Activated B cell treated with CpG ODN at 0.5 μM for 24 hours (primary cell): Measurements from ENCODE around the gene CASP4. TPM values are rescaled to one million over a fixed set of nuclear protein-coding genes. Genes with fewer than 3 reads are reported as not detected.
"Not testable (repeated sequence)": the region's sequence is repeated elsewhere in the genome, so short reads cannot be mapped to it uniquely, and the experiment has no call there.

ENCODE experiments used
- ATAC-seq: fragments of 200-7000 bp; cut with Tn5 transposase; one replicate; pipeline ENCODE4 v1.10.0; 2021; ENCODE audit warnings: low read depth, mild to moderate bottlenecking, moderate library complexity
- CTCF ChIA-PET: fragments of 350-600 bp; sonication (Branson Sonifier 250); formaldehyde crosslinking; loops from one replicate; lab custom pipeline; 2021; ENCODE audit warnings: antibody characterized with exemption; lab: Charles Lee
- POLR2A ChIA-PET: fragments of 350-600 bp; sonication (Branson Sonifier 250); formaldehyde crosslinking; loops from one replicate; lab custom pipeline; 2021; ENCODE audit warnings: antibody characterized with exemption; lab: Charles Lee
- DNase-seq: peaks from one replicate; pipeline ENCODE4 v3.0.0; 2022
- H3K27ac Mint-ChIP-seq: one replicate; pipeline ENCODE4 v1.8.0; 2020; ENCODE audit warnings: mixed read lengths
- H3K27me3 Mint-ChIP-seq: one replicate; pipeline ENCODE4 v1.8.0; 2021; ENCODE audit warnings: mixed read lengths
- H3K36me3 Mint-ChIP-seq: one replicate; pipeline ENCODE4 v1.8.0; 2021; ENCODE audit warnings: low read depth, mixed read lengths
- H3K4me1 Mint-ChIP-seq: one replicate; pipeline ENCODE4 v1.8.0; 2021; ENCODE audit warnings: mixed read lengths
- H3K4me3 Mint-ChIP-seq: one replicate; pipeline ENCODE4 v1.8.0; 2020; ENCODE audit warnings: mild to moderate bottlenecking, mixed read lengths
- H3K9me3 Mint-ChIP-seq: one replicate; pipeline ENCODE4 v1.8.0; 2020; ENCODE audit warnings: mixed read lengths
- intact Hi-C: fragments of 100-400 bp; cut with micrococcal nuclease; formaldehyde crosslinking; loops from one replicate; pipeline ENCODE4 v1.15.1; 2024
- total RNA-seq: library from RNA; stranded (reverse); gene quantifications from 2 replicates; pipeline ENCODE4 v1.2.3, GENCODE V29; 2022
- TF ChIP-seq, protein P1 (sequence below): fragments of 200-600 bp; IDR thresholded peaks from one replicate; pipeline ENCODE4 v1.8.0; 2022; ENCODE audit warnings: antibody characterized with exemption, mild to moderate bottlenecking

CASP4 gene
- total RNA-seq, 1 donor from 2014 or later = 88.7 TPM

GRCh38 chr11:104944076-104944475 lies 24.3 kb downstream of the CASP4 start:
- intact Hi-C loops = no loop called here
- H3K36me3 Mint-ChIP-seq = peaks cover 66% of the 10 kb centered on the region
- no peak overlapping the region for H3K4me3 Mint-ChIP-seq

DNA sequence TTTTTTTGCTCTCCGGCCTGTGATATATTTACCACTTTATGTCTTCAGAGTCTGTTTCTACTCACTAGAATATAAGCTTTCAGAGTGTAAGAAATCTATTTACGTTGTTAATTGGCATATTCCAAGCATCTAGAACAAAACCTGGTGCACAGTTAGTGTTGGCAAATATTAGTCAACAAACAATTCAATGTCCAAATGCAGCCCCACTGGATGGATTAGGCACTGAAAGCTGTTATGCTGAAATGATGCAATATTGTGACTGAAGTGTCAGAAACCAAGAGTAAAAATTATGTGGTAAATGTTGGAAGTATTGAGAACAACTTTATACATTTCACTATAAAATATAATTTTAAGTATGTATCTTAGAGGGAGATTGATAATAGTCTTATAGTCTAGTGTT lies 24.8 kb downstream of the CASP4 start:
- intact Hi-C loops = no loop called here
- ChIA-PET POLR2A (no interaction called here), CTCF (no interaction called here)
- Mint-ChIP-seq H3K27me3 (no peaks in the 10 kb centered on the region), H3K36me3 (peaks cover 61% of the 10 kb centered on the region), H3K4me3 (no peak overlapping the region), H3K27ac (no peak overlapping the region), H3K9me3 (no peaks in the 10 kb centered on the region), H3K4me1 (peaks cover 7% of the 10 kb centered on the region)
- ATAC-seq (no peak), DNase-seq (no peak)
- TF ChIP-seq, protein P1, sequence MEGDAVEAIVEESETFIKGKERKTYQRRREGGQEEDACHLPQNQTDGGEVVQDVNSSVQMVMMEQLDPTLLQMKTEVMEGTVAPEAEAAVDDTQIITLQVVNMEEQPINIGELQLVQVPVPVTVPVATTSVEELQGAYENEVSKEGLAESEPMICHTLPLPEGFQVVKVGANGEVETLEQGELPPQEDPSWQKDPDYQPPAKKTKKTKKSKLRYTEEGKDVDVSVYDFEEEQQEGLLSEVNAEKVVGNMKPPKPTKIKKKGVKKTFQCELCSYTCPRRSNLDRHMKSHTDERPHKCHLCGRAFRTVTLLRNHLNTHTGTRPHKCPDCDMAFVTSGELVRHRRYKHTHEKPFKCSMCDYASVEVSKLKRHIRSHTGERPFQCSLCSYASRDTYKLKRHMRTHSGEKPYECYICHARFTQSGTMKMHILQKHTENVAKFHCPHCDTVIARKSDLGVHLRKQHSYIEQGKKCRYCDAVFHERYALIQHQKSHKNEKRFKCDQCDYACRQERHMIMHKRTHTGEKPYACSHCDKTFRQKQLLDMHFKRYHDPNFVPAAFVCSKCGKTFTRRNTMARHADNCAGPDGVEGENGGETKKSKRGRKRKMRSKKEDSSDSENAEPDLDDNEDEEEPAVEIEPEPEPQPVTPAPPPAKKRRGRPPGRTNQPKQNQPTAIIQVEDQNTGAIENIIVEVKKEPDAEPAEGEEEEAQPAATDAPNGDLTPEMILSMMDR = no peak

More at GRCh38 chr11:104944076-104944475, 24.3 kb downstream of the CASP4 start:
- CTCF ChIA-PET = no interaction called here
- ATAC-seq = no peak
- H3K9me3 Mint-ChIP-seq = no peaks in the 10 kb centered on the region
- no peak overlapping the region for H3K27ac Mint-ChIP-seq
- TF ChIP-seq, protein P1 = no peak
- POLR2A ChIA-PET = no interaction called here
- DNase-seq = no peak
- H3K4me1 Mint-ChIP-seq = peaks cover 7% of the 10 kb centered on the region
- no peaks in the 10 kb centered on the region for H3K27me3 Mint-ChIP-seq

GRCh38 chr11:104934594-104934993 lies 33.8 kb downstream of the CASP4 start:
- peaks cover 29% of the 10 kb centered on the region for H3K9me3 Mint-ChIP-seq
- intact Hi-C loops = no loop called here
- no peak for DNase-seq
- H3K27me3 Mint-ChIP-seq = no peaks in the 10 kb centered on the region
- H3K27ac Mint-ChIP-seq = peak overlapping the region; percentile 72
- H3K4me3 Mint-ChIP-seq = peak overlapping the region; percentile 61
- ATAC-seq = no peak
- POLR2A ChIA-PET = interaction anchor here (0.6 kb wide), 1 partner anchor 55 kb away, joined by 3 read pairs; no protein-coding TSS in a partner anchor
- TF ChIP-seq, protein P1 = no peak
- CTCF ChIA-PET = no interaction called here
- peaks cover 66% of the 10 kb centered on the region for H3K4me1 Mint-ChIP-seq
- H3K36me3 Mint-ChIP-seq = peaks cover 24% of the 10 kb centered on the region

DNA sequence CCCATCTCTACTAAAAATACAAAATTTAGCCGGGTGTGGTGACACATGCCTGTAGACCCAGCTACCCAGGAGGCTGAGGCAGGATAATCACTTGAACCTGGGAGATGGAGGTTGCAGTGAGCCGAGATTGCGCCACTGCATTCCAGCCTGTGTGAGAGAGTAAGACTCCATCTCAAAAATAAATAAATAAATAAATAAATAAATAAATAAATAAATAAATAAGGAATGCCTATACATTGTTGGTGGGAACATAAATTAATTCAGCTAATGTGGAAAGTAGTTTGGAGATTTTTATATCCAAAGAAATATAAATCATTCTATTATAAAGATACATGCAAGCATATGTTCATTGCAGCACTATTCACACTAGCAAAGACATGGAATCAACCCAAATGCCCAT lies 34.3 kb downstream of the CASP4 start:
- Mint-ChIP-seq H3K27ac (peak overlapping the region; percentile 72), H3K4me1 (peaks cover 66% of the 10 kb centered on the region), H3K4me3 (peak overlapping the region; percentile 61), H3K9me3 (peaks cover 34% of the 10 kb centered on the region), H3K36me3 (peaks cover 28% of the 10 kb centered on the region)
- CTCF ChIA-PET, ATAC-seq, intact Hi-C loops, H3K27me3 Mint-ChIP-seq, DNase-seq: not testable (repeated sequence)
- POLR2A ChIA-PET = interaction anchor here (0.6 kb wide), 1 partner anchor 54 kb away, joined by 3 read pairs; no protein-coding TSS in a partner anchor

- DNase-seq = no peak
- intact Hi-C loops = loop anchor here (2.0 kb wide), 1 partner anchor 16 kb away; no protein-coding TSS in a partner anchor
- ChIA-PET CTCF (no interaction called here), POLR2A (no interaction called here)
- Mint-ChIP-seq H3K27ac (no peak overlapping the region), H3K27me3 (no peaks in the 10 kb centered on the region), H3K9me3 (peaks cover 46% of the 10 kb centered on the region), H3K4me1 (peaks cover 49% of the 10 kb centered on the region), H3K36me3 (peaks cover 35% of the 10 kb centered on the region), H3K4me3 (no peak overlapping the region)
- ATAC-seq = no peak
- TF ChIP-seq, protein P1 = no peak
Measured at GRCh38 chr11:104928811-104929210, 39.6 kb downstream of the CASP4 start.
